ENCODE measurements around the gene POLL.

The POLL gene

DNA sequence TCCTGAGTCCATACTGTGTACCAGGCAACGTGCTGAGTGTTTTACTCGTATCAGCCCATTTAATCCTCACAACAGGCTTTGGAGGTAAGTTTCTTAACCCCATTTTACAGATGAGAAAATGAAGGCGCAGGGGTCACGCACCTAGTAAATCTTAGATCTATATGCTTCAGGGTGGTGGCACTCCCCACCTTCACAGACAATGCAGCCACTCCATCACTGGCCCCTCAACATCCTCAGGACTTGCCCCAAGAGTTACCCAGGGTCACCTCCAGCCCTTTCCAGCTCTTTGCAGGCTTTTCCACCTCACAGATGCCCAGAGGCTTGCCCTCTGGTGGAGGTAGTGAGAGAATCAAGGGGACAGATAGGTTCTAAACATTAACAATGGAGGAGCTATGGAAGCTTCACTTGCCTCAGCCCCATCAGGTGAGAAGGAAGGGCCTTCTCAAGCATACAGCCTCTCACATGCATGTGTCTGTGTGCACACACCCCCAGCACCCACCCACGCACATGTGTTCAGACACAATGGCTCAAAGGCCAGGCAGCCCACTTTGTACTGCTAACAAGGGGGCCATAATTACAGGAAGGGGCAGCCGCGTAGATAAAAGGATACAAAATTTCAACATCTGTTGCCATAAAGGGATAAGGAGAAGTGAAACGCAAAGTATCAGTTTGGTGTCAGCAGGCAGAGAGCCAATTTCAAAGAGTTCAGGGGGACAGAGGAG lies 29.2 kb upstream of the POLL start:
- Histone ChIP-seq H3K36me3 (no peaks in the 10 kb centered on the region), H3K4me1 (peaks cover 16% of the 10 kb centered on the region; the same call in 1 of the 2 replicates), H3K27me3 (no peaks in the 10 kb centered on the region), H3K9me3 (no peaks in the 10 kb centered on the region), H3K4me3 (ENCODE audit: low read depth, low read length) (no peak overlapping the region)
- TF ChIP-seq, protein P1, sequence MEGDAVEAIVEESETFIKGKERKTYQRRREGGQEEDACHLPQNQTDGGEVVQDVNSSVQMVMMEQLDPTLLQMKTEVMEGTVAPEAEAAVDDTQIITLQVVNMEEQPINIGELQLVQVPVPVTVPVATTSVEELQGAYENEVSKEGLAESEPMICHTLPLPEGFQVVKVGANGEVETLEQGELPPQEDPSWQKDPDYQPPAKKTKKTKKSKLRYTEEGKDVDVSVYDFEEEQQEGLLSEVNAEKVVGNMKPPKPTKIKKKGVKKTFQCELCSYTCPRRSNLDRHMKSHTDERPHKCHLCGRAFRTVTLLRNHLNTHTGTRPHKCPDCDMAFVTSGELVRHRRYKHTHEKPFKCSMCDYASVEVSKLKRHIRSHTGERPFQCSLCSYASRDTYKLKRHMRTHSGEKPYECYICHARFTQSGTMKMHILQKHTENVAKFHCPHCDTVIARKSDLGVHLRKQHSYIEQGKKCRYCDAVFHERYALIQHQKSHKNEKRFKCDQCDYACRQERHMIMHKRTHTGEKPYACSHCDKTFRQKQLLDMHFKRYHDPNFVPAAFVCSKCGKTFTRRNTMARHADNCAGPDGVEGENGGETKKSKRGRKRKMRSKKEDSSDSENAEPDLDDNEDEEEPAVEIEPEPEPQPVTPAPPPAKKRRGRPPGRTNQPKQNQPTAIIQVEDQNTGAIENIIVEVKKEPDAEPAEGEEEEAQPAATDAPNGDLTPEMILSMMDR (IDR thresholded peaks at IDR 0.05; ENCODE audit: low read depth, low read length) = peak; percentile 33; the same call in 1 of the 2 replicates
- no peak for DNase-seq

DNA sequence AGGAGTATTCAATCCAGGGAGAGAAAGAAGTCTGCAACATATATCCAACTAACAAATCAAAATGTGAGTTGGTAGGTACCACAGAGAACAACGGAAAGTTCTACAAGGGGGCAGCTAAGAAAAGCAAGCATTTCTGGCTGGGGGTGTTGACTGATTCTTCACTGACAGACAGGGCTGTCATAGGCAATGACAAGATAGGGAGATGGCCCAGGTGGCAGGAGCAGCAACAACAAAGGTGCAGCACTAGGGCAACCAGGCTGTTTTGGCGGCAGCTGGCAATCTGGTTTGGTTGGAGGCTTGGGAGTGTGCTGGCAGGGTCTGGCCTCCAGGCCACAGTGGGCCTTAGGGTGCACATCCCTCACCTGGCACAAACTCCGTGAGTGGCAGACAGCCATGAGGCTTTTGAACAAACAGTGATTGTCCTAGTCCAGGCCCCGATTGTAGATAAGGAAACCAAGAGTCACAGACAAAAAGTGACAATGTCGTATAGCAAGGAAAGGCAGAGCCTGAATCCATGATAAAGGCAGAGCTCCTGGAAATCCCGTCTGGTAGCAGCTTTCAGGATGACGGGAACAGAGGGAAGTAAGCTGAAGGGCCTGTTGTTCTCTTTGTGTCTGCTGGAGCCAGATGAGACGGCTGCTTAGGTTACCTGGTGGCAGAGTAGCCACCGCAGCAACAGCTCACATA lies 28.5 kb upstream of the POLL start:
- Histone ChIP-seq H3K4me1 (peaks cover 16% of the 10 kb centered on the region; the same call in 1 of the 2 replicates), H3K36me3 (peaks cover under 1% of the 10 kb centered on the region; the same call in 1 of the 2 replicates), H3K27me3 (no peaks in the 10 kb centered on the region), H3K9me3 (no peaks in the 10 kb centered on the region), H3K4me3 (ENCODE audit: low read depth, low read length) (no peak overlapping the region)
- peak; percentile 69 for DNase-seq
- TF ChIP-seq, protein P1 (IDR thresholded peaks at IDR 0.05; ENCODE audit: low read depth, low read length) = no peak

DNA sequence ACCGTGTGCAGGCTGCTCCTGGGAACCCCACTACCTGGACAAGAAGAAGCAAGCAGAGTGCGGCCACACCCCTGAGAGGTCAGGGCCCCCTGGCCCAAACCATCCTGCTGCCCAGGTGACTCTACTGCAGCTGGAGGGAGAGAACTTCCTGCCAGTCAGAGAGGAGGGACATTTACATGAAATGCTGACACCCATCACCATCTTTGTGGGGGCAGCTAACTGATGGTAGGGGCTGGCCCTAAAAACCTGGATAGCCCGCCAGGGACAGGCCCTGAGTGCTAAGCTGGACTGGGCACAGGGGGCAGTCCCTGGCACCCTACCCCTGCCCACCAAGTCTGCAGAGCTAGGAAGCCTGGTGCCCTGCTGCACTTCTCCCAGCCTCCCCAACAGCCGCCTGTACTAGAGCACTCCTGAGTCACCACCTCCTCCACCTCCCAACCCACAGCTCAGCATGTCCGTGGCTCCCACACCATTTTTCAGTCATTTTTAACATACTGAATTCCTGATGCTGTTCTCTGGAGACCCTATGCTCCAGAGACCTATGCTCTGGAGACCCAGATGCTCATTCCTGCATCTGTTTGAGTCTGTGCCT lies 27.6 kb upstream of the POLL start:
- Histone ChIP-seq H3K9me3 (no peaks in the 10 kb centered on the region), H3K4me3 (ENCODE audit: low read depth, low read length) (no peak overlapping the region), H3K27me3 (no peaks in the 10 kb centered on the region), H3K4me1 (peaks cover 16% of the 10 kb centered on the region; the same call in 1 of the 2 replicates), H3K36me3 (peaks cover 3% of the 10 kb centered on the region; the same call in 1 of the 2 replicates)
- TF ChIP-seq, protein P1 (IDR thresholded peaks at IDR 0.05; ENCODE audit: low read depth, low read length) = no peak
- DNase-seq = no peak

DNA sequence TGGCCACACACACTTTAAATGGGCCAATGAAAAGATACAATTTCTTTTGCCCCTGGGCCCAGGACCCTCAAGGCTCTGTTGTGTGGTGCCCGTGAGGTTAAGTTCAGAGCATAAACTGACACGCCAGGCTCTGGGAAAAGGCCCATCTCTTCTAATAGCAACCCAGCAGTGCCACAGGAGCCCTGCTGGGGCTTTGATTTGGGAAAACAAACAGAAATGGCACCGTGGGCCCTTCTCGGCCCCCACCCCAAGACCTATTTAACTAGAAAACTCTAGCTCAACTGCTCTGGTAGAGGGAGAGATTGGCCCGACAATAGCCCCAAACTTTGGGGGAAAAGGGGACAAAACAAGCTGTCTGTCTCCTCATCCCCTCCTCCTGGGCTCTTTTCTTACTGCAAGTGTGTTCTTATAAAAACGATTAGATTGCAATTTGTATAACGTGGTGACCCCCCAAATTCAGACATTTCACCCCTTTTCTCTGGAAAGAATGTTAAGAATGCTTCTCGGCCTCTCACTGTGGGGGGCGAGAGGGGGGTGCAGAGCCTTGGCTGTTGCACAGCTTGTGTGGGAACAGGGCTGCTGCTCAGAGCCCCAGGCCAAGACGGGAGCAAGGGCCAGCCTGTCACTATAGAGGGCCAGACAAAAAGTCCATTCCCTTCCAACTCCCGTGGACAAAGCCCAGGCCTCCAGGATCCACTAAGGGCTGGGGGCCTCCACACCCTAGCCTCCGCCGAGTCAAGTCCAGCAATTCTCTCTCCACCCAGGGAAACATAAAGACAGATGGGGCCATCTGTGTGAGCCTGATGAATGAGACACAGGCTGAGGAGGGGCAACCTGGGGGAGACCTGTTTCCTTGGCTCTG lies 26.8 kb upstream of the POLL start:
- no peaks in the 10 kb centered on the region for H3K9me3 ChIP-seq
- no peak for DNase-seq
- peaks cover 3% of the 10 kb centered on the region; the same call in 1 of the 2 replicates for H3K36me3 ChIP-seq
- TF ChIP-seq, protein P1 (IDR thresholded peaks at IDR 0.05; ENCODE audit: low read depth, low read length) = no peak; the same call in 1 of the 2 replicates
- peaks cover 16% of the 10 kb centered on the region; the same call in 1 of the 2 replicates for H3K4me1 ChIP-seq
- H3K4me3 ChIP-seq (ENCODE audit: low read depth, low read length) = no peak overlapping the region
- H3K27me3 ChIP-seq = no peaks in the 10 kb centered on the region

DNA sequence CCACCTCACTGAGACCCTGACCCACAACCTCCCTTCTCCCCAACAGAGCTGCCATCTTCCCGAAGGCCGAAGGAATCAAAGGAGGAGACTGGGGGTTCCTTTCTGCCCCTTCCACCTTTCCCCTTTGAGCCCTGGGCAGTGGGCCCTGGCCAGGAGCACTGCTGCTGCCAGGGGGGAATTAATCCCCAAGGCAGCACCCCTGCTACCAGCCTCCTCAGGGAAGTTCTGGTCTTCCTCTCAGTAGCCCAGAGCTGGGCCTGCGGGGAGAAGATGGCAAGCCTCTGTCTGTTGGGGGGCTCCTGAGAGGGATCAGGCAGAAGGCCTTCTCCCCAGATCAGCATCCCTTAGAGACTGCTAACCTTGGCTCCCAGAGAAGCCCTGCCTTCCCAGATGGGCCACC lies 25.6 kb upstream of the POLL start:
- H3K4me1 ChIP-seq = peaks cover 16% of the 10 kb centered on the region; the same call in 1 of the 2 replicates
- H3K36me3 ChIP-seq = peaks cover 3% of the 10 kb centered on the region; the same call in 1 of the 2 replicates
- no peak for DNase-seq
- TF ChIP-seq, protein P1 (IDR thresholded peaks at IDR 0.05; ENCODE audit: low read depth, low read length) = no peak
- H3K27me3 ChIP-seq = no peaks in the 10 kb centered on the region
- H3K9me3 ChIP-seq = no peaks in the 10 kb centered on the region
- no peak overlapping the region for H3K4me3 ChIP-seq (ENCODE audit: low read depth, low read length)
